ENCODE data around the gene STXBP6. TPM values are rescaled to one million over a fixed set of nuclear protein-coding genes. Genes with fewer than 3 reads are reported as not detected.

The STXBP6 gene
- total and polyA plus RNA-seq, 2 of the 13 experiments (the other 11 are each of a cell fraction or from before 2014, with no cell fraction given): 35.3 to 42.8 TPM

- no peak for TF ChIP-seq POLR2G (IDR thresholded peaks at IDR 0.05; ENCODE audit: low read depth, low read length)
- 0 out of 2 replicates have a peak, but pooled peaks have one; percentile 26 for TF ChIP-seq ZNF607 (CRISPR knock-in tag; IDR thresholded peaks at IDR 0.05; ENCODE audit: borderline replicate concordance)
- no peak for TF ChIP-seq STAT5B (CRISPR knock-in tag; IDR thresholded peaks at IDR 0.05)
- no peak for TF ChIP-seq ZC3H4 (CRISPR knock-in tag; IDR thresholded peaks at IDR 0.05; ENCODE audit: borderline replicate concordance)
- TF ChIP-seq TIGD3 (CRISPR knock-in tag; IDR thresholded peaks at IDR 0.05; ENCODE audit: borderline replicate concordance): no peak
- TF ChIP-seq ZSCAN22 (CRISPR knock-in tag; IDR thresholded peaks at IDR 0.05): no peak
- TF ChIP-seq ZMYM3 (CRISPR knock-in tag; IDR thresholded peaks at IDR 0.05): no peak
- TF ChIP-seq IRX3 (CRISPR knock-in tag; IDR thresholded peaks at IDR 0.05; ENCODE audit: borderline replicate concordance, low read depth): no peak
- no peak for TF ChIP-seq NFYB (CRISPR knock-in tag; IDR thresholded peaks at IDR 0.05)
- TF ChIP-seq ZNF225 (CRISPR knock-in tag; IDR thresholded peaks at IDR 0.05): no peak
- no peak for TF ChIP-seq ZNF17 (CRISPR knock-in tag; IDR thresholded peaks at IDR 0.05)
- peak; percentile 90 for TF ChIP-seq ZNF792 (CRISPR knock-in tag; IDR thresholded peaks at IDR 0.05)
- no peak for TF ChIP-seq SP140L (CRISPR knock-in tag; IDR thresholded peaks at IDR 0.05; ENCODE audit: borderline replicate concordance)
- TF ChIP-seq, protein P1, sequence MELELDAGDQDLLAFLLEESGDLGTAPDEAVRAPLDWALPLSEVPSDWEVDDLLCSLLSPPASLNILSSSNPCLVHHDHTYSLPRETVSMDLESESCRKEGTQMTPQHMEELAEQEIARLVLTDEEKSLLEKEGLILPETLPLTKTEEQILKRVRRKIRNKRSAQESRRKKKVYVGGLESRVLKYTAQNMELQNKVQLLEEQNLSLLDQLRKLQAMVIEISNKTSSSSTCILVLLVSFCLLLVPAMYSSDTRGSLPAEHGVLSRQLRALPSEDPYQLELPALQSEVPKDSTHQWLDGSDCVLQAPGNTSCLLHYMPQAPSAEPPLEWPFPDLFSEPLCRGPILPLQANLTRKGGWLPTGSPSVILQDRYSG (CRISPR knock-in tag; IDR thresholded peaks at IDR 0.05): no peak
- TF ChIP-seq ZNF530 (CRISPR knock-in tag; IDR thresholded peaks at IDR 0.05; ENCODE audit: low read depth): no peak
- TF ChIP-seq, protein P2, sequence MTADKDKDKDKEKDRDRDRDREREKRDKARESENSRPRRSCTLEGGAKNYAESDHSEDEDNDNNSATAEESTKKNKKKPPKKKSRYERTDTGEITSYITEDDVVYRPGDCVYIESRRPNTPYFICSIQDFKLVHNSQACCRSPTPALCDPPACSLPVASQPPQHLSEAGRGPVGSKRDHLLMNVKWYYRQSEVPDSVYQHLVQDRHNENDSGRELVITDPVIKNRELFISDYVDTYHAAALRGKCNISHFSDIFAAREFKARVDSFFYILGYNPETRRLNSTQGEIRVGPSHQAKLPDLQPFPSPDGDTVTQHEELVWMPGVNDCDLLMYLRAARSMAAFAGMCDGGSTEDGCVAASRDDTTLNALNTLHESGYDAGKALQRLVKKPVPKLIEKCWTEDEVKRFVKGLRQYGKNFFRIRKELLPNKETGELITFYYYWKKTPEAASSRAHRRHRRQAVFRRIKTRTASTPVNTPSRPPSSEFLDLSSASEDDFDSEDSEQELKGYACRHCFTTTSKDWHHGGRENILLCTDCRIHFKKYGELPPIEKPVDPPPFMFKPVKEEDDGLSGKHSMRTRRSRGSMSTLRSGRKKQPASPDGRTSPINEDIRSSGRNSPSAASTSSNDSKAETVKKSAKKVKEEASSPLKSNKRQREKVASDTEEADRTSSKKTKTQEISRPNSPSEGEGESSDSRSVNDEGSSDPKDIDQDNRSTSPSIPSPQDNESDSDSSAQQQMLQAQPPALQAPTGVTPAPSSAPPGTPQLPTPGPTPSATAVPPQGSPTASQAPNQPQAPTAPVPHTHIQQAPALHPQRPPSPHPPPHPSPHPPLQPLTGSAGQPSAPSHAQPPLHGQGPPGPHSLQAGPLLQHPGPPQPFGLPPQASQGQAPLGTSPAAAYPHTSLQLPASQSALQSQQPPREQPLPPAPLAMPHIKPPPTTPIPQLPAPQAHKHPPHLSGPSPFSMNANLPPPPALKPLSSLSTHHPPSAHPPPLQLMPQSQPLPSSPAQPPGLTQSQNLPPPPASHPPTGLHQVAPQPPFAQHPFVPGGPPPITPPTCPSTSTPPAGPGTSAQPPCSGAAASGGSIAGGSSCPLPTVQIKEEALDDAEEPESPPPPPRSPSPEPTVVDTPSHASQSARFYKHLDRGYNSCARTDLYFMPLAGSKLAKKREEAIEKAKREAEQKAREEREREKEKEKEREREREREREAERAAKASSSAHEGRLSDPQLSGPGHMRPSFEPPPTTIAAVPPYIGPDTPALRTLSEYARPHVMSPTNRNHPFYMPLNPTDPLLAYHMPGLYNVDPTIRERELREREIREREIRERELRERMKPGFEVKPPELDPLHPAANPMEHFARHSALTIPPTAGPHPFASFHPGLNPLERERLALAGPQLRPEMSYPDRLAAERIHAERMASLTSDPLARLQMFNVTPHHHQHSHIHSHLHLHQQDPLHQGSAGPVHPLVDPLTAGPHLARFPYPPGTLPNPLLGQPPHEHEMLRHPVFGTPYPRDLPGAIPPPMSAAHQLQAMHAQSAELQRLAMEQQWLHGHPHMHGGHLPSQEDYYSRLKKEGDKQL (CRISPR knock-in tag; IDR thresholded peaks at IDR 0.05; ENCODE audit: low read depth): no peak
- TF ChIP-seq HNF4G (IDR thresholded peaks at IDR 0.05; ENCODE audit: borderline replicate concordance, low read depth, low read length): no peak; the same call in 1 of the 2 replicates
- TF ChIP-seq HNF4G (CRISPR knock-in tag; IDR thresholded peaks at IDR 0.05; ENCODE audit: borderline replicate concordance, low read depth): no peak; the same call in 1 of the 2 replicates
- no peak for TF ChIP-seq ZNF704 (CRISPR knock-in tag; IDR thresholded peaks at IDR 0.05; ENCODE audit: borderline replicate concordance)
- no peak for TF ChIP-seq ARNT2 (CRISPR knock-in tag; IDR thresholded peaks at IDR 0.05; ENCODE audit: low read depth)
These were observed 14.9 kb downstream of the STXBP6 start (continued) for GRCh38 chr14:25034803-25035681.

Measured in HepG2 (cell line).